Upper lobe of right lung (tissue), 1 donor: ENCODE measurements around the gene NEK7. TPM values are rescaled to one million over a fixed set of nuclear protein-coding genes. Genes with fewer than 3 reads are reported as not detected.

Experiments
- ATAC-seq: fragments of 200-7000 bp; cut with Tn5 transposase; one replicate; pipeline ENCODE4 v1.9.1; 2020; ENCODE audit warnings: mild to moderate bottlenecking, moderate library complexity
- DNase-seq: peaks from one replicate; pipeline ENCODE4 v3.0.0-alpha.2; 2020
- H3K27ac ChIP-seq: fragments of 200-600 bp; one replicate; pipeline ENCODE4 v1.8.0; 2022
- H3K27me3 ChIP-seq: fragments of 200-600 bp; one replicate; pipeline ENCODE4 v1.8.0; 2022; ENCODE audit warnings: mild to moderate bottlenecking
- H3K36me3 ChIP-seq: fragments of 200-600 bp; one replicate; pipeline ENCODE4 v1.8.0; 2022
- H3K4me1 ChIP-seq: fragments of 200-600 bp; one replicate; pipeline ENCODE4 v1.8.0; 2022
- H3K4me3 ChIP-seq: fragments of 200-600 bp; one replicate; pipeline ENCODE4 v1.8.0; 2022; ENCODE audit warnings: mild to moderate bottlenecking
- H3K9me3 ChIP-seq: fragments of 200-600 bp; one replicate; pipeline ENCODE4 v1.8.0; 2022
- CTCF ChIP-seq: fragments of 200-600 bp; IDR thresholded peaks from one replicate; pipeline ENCODE4 v1.8.0; 2022; ENCODE audit warnings: antibody characterized with exemption
- intact Hi-C: fragments of 100-400 bp; cut with DNase I; formaldehyde crosslinking; loops from one replicate; pipeline ENCODE4 v1.11.0; 2022
- total RNA-seq: library from RNA; stranded (reverse); fragmentation: NEBNext Ultra II Directional; extraction: Animal tissue kit (Norgen Biotek cat#: 25700); gene quantifications from one replicate; pipeline ENCODE4 v1.2.1, GENCODE V29; 2021
- donor health status: DM: no; HTN: yes; CAD: no; lungs with severe emphysema.

NEK7 gene
- total RNA-seq, 1 donor from 2014 or later = 96.9 TPM

- Histone ChIP-seq H3K4me1 (no peaks in the 10 kb centered on the region), H3K27me3 (no peaks in the 10 kb centered on the region), H3K9me3 (no peaks in the 10 kb centered on the region), H3K4me3 (no peak overlapping the region), H3K36me3 (no peaks in the 10 kb centered on the region), H3K27ac (no peak overlapping the region)
- intact Hi-C loops = no loop called here
- no peak for TF ChIP-seq CTCF
- DNase-seq = no peak
- ATAC-seq = no peak
Measured at GRCh38 chr1:198143797-198144196, 13.0 kb upstream of the NEK7 start.

- Histone ChIP-seq H3K36me3 (no peaks in the 10 kb centered on the region), H3K9me3 (no peaks in the 10 kb centered on the region), H3K27me3 (no peaks in the 10 kb centered on the region), H3K4me1 (peaks cover 5% of the 10 kb centered on the region), H3K4me3 (no peak overlapping the region), H3K27ac (no peak overlapping the region)
- DNase-seq = no peak
- intact Hi-C loops = no loop called here
- TF ChIP-seq CTCF = no peak
- ATAC-seq = no peak
Measured at GRCh38 chr1:198147216-198147615, 9.6 kb upstream of the NEK7 start.

GRCh38 chr1:198150369-198150768, 6.4 kb upstream of the NEK7 start:
- ATAC-seq = no peak
- no peaks in the 10 kb centered on the region for H3K27me3 ChIP-seq
- H3K9me3 ChIP-seq = no peaks in the 10 kb centered on the region
- TF ChIP-seq CTCF = no peak
- no peak overlapping the region for H3K27ac ChIP-seq
- intact Hi-C loops = no loop called here
- DNase-seq = no peak
- H3K36me3 ChIP-seq = no peaks in the 10 kb centered on the region
- peaks cover 5% of the 10 kb centered on the region for H3K4me1 ChIP-seq
- H3K4me3 ChIP-seq = no peak overlapping the region

- Histone ChIP-seq H3K27ac (no peak overlapping the region), H3K36me3 (no peaks in the 10 kb centered on the region), H3K27me3 (no peaks in the 10 kb centered on the region), H3K4me1 (peaks cover 5% of the 10 kb centered on the region), H3K9me3 (no peaks in the 10 kb centered on the region), H3K4me3 (no peak overlapping the region)
- intact Hi-C loops = no loop called here
- ATAC-seq (no peak), DNase-seq (no peak)
- no peak for TF ChIP-seq CTCF
Measured at GRCh38 chr1:198151688-198152087, 5.1 kb upstream of the NEK7 start.

- Histone ChIP-seq H3K27me3 (no peaks in the 10 kb centered on the region), H3K4me1 (peaks cover 7% of the 10 kb centered on the region), H3K4me3 (no peak overlapping the region), H3K27ac (no peak overlapping the region), H3K36me3 (no peaks in the 10 kb centered on the region), H3K9me3 (no peaks in the 10 kb centered on the region)
- intact Hi-C loops = no loop called here
- no peak for ATAC-seq
- no peak for TF ChIP-seq CTCF
- DNase-seq = no peak
Measured at GRCh38 chr1:198153103-198153502, 3.7 kb upstream of the NEK7 start.

- Histone ChIP-seq H3K9me3 (no peaks in the 10 kb centered on the region), H3K4me1 (peaks cover 11% of the 10 kb centered on the region), H3K36me3 (no peaks in the 10 kb centered on the region), H3K27ac (no peak overlapping the region), H3K27me3 (no peaks in the 10 kb centered on the region), H3K4me3 (no peak overlapping the region)
- intact Hi-C loops = no loop called here
- TF ChIP-seq CTCF = no peak
- ATAC-seq (no peak), DNase-seq (no peak)
Measured at GRCh38 chr1:198153804-198154203, 3.0 kb upstream of the NEK7 start.
